ENCODE data around the gene EPHA6. TPM values are rescaled to one million over a fixed set of nuclear protein-coding genes. Genes with fewer than 3 reads are reported as not detected.

EPHA6 gene
- total RNA-seq, 4 donors from 2014 or later, result not detected

DNA sequence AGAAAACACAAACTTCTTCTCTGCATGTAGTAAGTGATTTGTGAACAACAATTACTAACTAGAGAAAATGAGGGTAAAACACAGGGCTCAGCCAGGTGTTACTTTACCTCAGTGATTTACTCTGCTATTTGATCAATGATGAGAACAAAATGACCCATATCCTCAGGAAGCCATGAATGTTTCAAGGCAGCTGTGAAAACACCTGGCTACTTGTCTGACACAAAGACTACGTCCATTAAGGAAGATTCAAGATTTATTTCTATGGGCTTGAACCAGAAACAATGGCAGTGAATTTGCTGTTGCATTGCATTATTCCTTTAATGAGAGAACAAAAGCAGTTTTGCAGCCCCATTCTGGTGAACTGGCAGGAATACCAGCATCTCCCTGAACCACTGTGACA lies 575.5 kb downstream of the EPHA6 start:
- no peak for ATAC-seq
- intact Hi-C loops (cut with DNase I; ENCODE audit: low total_unique reads), result no loop called here
- in situ Hi-C loops (cut with MboI; ENCODE audit: low sequenced_read_pairs in 4 of 4), result no loop called here

DNA sequence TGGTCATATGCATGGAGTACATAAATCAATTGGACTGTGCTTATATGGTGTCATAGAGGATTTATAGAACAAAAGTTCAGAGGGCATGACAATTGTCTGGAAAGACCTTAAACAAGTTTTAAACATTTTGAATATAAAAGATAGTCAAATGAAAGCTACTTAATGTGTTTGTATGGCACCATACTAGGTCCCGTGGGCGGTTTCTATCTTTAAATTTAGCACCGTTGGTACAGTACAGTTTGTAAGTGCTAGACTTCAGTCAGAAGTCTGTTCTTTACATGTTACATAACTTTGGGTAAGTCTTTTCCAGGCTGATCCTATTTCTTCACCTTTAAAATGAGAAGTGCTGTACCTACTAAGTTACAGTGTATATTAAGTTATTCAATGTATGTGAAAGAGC lies 576.8 kb downstream of the EPHA6 start:
- ATAC-seq (no peak), DNase-seq (no peak)
- H3K4me3 ChIP-seq, result no peak overlapping the region
- H3K27ac ChIP-seq, result no peak overlapping the region
- no peaks in the 10 kb centered on the region for H3K27me3 ChIP-seq
- in situ Hi-C loops (cut with MboI; ENCODE audit: low sequenced_read_pairs in 4 of 4) (no loop called here), intact Hi-C loops (cut with DNase I; ENCODE audit: low total_unique reads) (no loop called here)
- TF ChIP-seq CTCF (IDR thresholded peaks at IDR 0.05 in 4 of 5, conservative IDR thresholded peaks at IDR 0.05 in 1 of 5), result no peak
- TF ChIP-seq POLR2A (IDR thresholded peaks at IDR 0.05), result no peak
- no peaks in the 10 kb centered on the region for H3K4me1 ChIP-seq
- no peaks in the 10 kb centered on the region for H3K36me3 ChIP-seq
- no peaks in the 10 kb centered on the region for H3K9me3 ChIP-seq

More for the DNA sequence above, 575.5 kb downstream of the EPHA6 start:
- Histone ChIP-seq H3K27me3 (no peaks in the 10 kb centered on the region), H3K36me3 (no peaks in the 10 kb centered on the region), H3K9me3 (no peaks in the 10 kb centered on the region), H3K4me1 (no peaks in the 10 kb centered on the region), H3K27ac (no peak overlapping the region), H3K4me3 (no peak overlapping the region)
- DNase-seq, result no peak
- TF ChIP-seq CTCF (IDR thresholded peaks at IDR 0.05 in 4 of 5, conservative IDR thresholded peaks at IDR 0.05 in 1 of 5), result no peak
- no peak for TF ChIP-seq POLR2A (IDR thresholded peaks at IDR 0.05)

DNA sequence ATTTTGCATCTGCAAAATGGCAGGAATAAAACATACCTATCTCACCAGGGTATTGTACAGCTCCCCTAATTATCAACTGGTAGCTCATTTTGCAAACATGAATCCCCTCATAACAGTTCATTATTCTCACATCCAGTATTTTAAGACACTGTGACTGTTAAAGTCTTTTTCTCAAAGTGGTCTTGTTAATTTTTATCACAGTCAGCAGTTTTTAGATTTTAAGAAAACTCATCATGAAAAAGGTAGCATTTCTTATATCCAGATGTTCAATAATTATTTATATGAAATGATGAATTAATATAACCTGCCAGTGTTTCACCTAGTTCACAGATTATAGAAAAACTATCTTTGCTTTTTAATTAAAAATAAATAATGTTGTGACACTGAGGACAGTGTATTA lies 595.2 kb downstream of the EPHA6 start:
- Histone ChIP-seq H3K27me3 (no peaks in the 10 kb centered on the region), H3K36me3 (no peaks in the 10 kb centered on the region), H3K4me1 (no peaks in the 10 kb centered on the region), H3K4me3 (no peak overlapping the region), H3K9me3 (no peaks in the 10 kb centered on the region), H3K27ac (no peak overlapping the region)
- ATAC-seq, result no peak
- in situ Hi-C loops (cut with MboI; ENCODE audit: low sequenced_read_pairs in 4 of 4), result no loop called here
- DNase-seq, result no peak
- intact Hi-C loops (cut with DNase I; ENCODE audit: low total_unique reads), result no loop called here
- TF ChIP-seq POLR2A (IDR thresholded peaks at IDR 0.05) (no peak), CTCF (IDR thresholded peaks at IDR 0.05 in 4 of 5, conservative IDR thresholded peaks at IDR 0.05 in 1 of 5) (no peak)

DNA sequence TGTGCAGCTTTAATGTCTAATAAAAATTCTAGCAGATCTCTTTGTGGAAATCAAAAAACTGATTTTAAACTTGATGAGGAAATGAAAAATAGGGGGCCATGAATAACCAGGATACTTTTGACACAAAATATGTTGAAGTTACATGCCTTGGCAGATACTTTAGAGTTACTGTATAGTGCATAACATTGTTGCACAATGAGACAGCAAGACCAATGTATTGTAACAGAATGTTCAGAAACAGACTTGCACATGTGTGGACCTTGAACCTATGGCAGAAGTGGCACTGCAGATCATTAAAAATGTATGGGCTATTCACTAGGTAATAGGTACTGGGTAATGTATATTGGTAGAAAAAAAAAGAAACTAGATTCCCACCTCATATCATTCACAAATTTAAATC lies 607.2 kb downstream of the EPHA6 start:
- no peak for TF ChIP-seq CTCF (IDR thresholded peaks at IDR 0.05 in 4 of 5, conservative IDR thresholded peaks at IDR 0.05 in 1 of 5)
- TF ChIP-seq POLR2A (IDR thresholded peaks at IDR 0.05), result no peak
- no peak for ATAC-seq

GRCh38 chr3:97425002-97425401 lies 610.6 kb downstream of the EPHA6 start:
- TF ChIP-seq CTCF (IDR thresholded peaks at IDR 0.05 in 4 of 5, conservative IDR thresholded peaks at IDR 0.05 in 1 of 5), result no peak
- TF ChIP-seq POLR2A (IDR thresholded peaks at IDR 0.05), result no peak
- no peaks in the 10 kb centered on the region for H3K36me3 ChIP-seq
- no peak for ATAC-seq
- in situ Hi-C loops (cut with MboI; ENCODE audit: low sequenced_read_pairs in 4 of 4) (no loop called here), intact Hi-C loops (cut with DNase I; ENCODE audit: low total_unique reads) (no loop called here)
- no peaks in the 10 kb centered on the region for H3K27me3 ChIP-seq
- DNase-seq, result no peak
- no peaks in the 10 kb centered on the region for H3K9me3 ChIP-seq
- H3K4me1 ChIP-seq, result no peaks in the 10 kb centered on the region
- no peak overlapping the region for H3K27ac ChIP-seq
- no peak overlapping the region for H3K4me3 ChIP-seq

More for the DNA sequence above, 607.2 kb downstream of the EPHA6 start:
- Histone ChIP-seq H3K4me3 (no peak overlapping the region), H3K27ac (no peak overlapping the region), H3K4me1 (no peaks in the 10 kb centered on the region), H3K9me3 (no peaks in the 10 kb centered on the region), H3K36me3 (no peaks in the 10 kb centered on the region), H3K27me3 (no peaks in the 10 kb centered on the region)
- DNase-seq, result no peak
- in situ Hi-C loops (cut with MboI; ENCODE audit: low sequenced_read_pairs in 4 of 4), result no loop called here
- intact Hi-C loops (cut with DNase I; ENCODE audit: low total_unique reads), result no loop called here

Measured in gastrocnemius medialis (tissue), 4 donors.